Prostate gland (tissue), 2 donors: ENCODE measurements around the gene AMN.

ENCODE experiments used
- POLR2A ChIP-seq: fragments of 450-650 bp; IDR thresholded peaks from one replicate; pipeline ENCODE4 v1.6.1; 2016; ENCODE audit warnings: antibody characterized with exemption, mild to moderate bottlenecking
- TF ChIP-seq, protein P1 (sequence below), 4 experiments: fragments of 200-600 bp in 2 of 4; fragments of 450-650 bp in 2 of 4; sonication (generic) in 2 of 4; IDR thresholded peaks; 1 replicate in 3 of 4; 2 replicates in 1 of 4; pipeline ENCODE4 v1.5.1; 2016 to 2019; ENCODE audit warnings: antibody characterized with exemption in 4 of 4, mild to moderate bottlenecking in 2 of 4, moderate library complexity in 2 of 4

GRCh38 chr14:102891556-102891955 is 30.9 kb upstream of the AMN start:
- TF ChIP-seq, protein P1, sequence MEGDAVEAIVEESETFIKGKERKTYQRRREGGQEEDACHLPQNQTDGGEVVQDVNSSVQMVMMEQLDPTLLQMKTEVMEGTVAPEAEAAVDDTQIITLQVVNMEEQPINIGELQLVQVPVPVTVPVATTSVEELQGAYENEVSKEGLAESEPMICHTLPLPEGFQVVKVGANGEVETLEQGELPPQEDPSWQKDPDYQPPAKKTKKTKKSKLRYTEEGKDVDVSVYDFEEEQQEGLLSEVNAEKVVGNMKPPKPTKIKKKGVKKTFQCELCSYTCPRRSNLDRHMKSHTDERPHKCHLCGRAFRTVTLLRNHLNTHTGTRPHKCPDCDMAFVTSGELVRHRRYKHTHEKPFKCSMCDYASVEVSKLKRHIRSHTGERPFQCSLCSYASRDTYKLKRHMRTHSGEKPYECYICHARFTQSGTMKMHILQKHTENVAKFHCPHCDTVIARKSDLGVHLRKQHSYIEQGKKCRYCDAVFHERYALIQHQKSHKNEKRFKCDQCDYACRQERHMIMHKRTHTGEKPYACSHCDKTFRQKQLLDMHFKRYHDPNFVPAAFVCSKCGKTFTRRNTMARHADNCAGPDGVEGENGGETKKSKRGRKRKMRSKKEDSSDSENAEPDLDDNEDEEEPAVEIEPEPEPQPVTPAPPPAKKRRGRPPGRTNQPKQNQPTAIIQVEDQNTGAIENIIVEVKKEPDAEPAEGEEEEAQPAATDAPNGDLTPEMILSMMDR (IDR thresholded peaks at IDR 0.05), result no peak
- no peak for TF ChIP-seq POLR2A
